ENCODE results near the gene ANKH.

The ANKH gene

GRCh38 chr5:14686517-14686916, 185.1 kb downstream of the ANKH start:
- no peak for DNase-seq (ENCODE audit: low read depth in 2 of 2)

GRCh38 chr5:14685757-14686156, 185.8 kb downstream of the ANKH start:
- DNase-seq (ENCODE audit: low read depth in 2 of 2) = peak in 1 of 2 donors; percentile 30

GRCh38 chr5:14684757-14685156, 186.8 kb downstream of the ANKH start:
- DNase-seq (ENCODE audit: low read depth in 2 of 2) = no peak

GRCh38 chr5:14683906-14684455, 187.6 kb downstream of the ANKH start:
- no peak for DNase-seq (ENCODE audit: low read depth in 2 of 2)

GRCh38 chr5:14681236-14681752, 190.3 kb downstream of the ANKH start:
- no peak for DNase-seq (ENCODE audit: low read depth in 2 of 2)

- DNase-seq (ENCODE audit: low read depth in 2 of 2) = no peak
Measured at GRCh38 chr5:14679595-14679994, 192.0 kb downstream of the ANKH start.

- no peak for DNase-seq (ENCODE audit: low read depth in 2 of 2)
Measured at GRCh38 chr5:14678773-14679334, 192.7 kb downstream of the ANKH start.

GRCh38 chr5:14676320-14676719, 195.3 kb downstream of the ANKH start:
- no peak for DNase-seq (ENCODE audit: low read depth in 2 of 2)

GRCh38 chr5:14675865-14676300, 195.7 kb downstream of the ANKH start:
- no peak for DNase-seq (ENCODE audit: low read depth in 2 of 2)

GRCh38 chr5:14674983-14675854, 196.4 kb downstream of the ANKH start:
- no peak for DNase-seq (ENCODE audit: low read depth in 2 of 2)

- no peak for DNase-seq (ENCODE audit: low read depth in 2 of 2)
Measured at GRCh38 chr5:14673443-14673842, 198.1 kb downstream of the ANKH start.

- DNase-seq (ENCODE audit: low read depth in 2 of 2) = no peak
Measured at GRCh38 chr5:14672484-14673394, 198.8 kb downstream of the ANKH start.

- DNase-seq (ENCODE audit: low read depth in 2 of 2) = no peak
Measured at GRCh38 chr5:14672082-14672481, 199.5 kb downstream of the ANKH start.

- no peak for DNase-seq (ENCODE audit: low read depth in 2 of 2)
Measured at GRCh38 chr5:14671414-14671813, 200.2 kb downstream of the ANKH start.

- DNase-seq (ENCODE audit: low read depth in 2 of 2) = no peak
Measured at GRCh38 chr5:14669975-14670374, 201.6 kb downstream of the ANKH start.

- DNase-seq (ENCODE audit: low read depth in 2 of 2) = no peak
Measured at GRCh38 chr5:14669415-14669814, 202.2 kb downstream of the ANKH start.

- peak; percentile 30 to 38 for DNase-seq (ENCODE audit: low read depth in 2 of 2)
Measured at GRCh38 chr5:14668181-14668591, 203.4 kb downstream of the ANKH start.

- DNase-seq (ENCODE audit: low read depth in 2 of 2) = no peak
Measured at GRCh38 chr5:14667770-14668169, 203.8 kb downstream of the ANKH start.

GRCh38 chr5:14667290-14667689, 204.3 kb downstream of the ANKH start:
- no peak for DNase-seq (ENCODE audit: low read depth in 2 of 2)

GRCh38 chr5:14666357-14666756, 205.2 kb downstream of the ANKH start:
- DNase-seq (ENCODE audit: low read depth in 2 of 2) = no peak

- peak in 1 of 2 donors; percentile 44 for DNase-seq (ENCODE audit: low read depth in 2 of 2)
Measured at GRCh38 chr5:14665949-14666348, 205.6 kb downstream of the ANKH start.
